NOMO-1 treated with dmso at 0.1 percent for 144 hours (cell line): ENCODE measurements around the gene NDRG3.
"Not testable (repeated sequence)": the region's sequence is repeated elsewhere in the genome, so short reads cannot be mapped to it uniquely, and the experiment has no call there.

ENCODE experiments used
- DNase-seq: peaks from one replicate; lab custom pipeline; 2025; ENCODE audit not compliant: unreplicated experiment; lab: John Stamatoyannopoulos, UW

Gene NDRG3

GRCh38 chr20:36645998-36646397 lies 99.9 kb downstream of the NDRG3 start, which contains the start of gene SLA2:
TSS of gene SLA2 (minus strand) at chr20:36646196. CDS start at chr20:36641335, 4,861 bp downstream.
- DNase-seq, result peak; percentile 74

DNA sequence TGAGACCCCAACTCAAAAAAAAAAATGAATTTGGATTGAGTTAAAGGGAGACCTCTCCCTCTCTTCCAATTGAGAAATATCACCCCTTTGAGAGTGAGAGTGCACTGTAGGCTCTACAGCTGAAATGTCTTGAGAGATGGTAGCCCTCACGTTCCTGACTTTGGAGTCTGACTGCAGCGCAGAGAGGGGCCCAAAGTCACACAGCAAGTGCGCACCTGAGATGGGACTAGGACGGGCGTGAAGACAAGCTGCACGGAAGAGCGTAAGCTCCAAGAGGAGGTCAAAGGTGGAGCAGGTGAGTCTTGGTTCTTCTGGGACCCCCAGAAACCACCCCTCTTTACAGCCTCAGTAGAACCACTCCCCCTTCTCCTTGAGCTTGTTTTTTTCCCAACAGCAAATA lies 100.5 kb downstream of the NDRG3 start:
- no peak for DNase-seq

DNA sequence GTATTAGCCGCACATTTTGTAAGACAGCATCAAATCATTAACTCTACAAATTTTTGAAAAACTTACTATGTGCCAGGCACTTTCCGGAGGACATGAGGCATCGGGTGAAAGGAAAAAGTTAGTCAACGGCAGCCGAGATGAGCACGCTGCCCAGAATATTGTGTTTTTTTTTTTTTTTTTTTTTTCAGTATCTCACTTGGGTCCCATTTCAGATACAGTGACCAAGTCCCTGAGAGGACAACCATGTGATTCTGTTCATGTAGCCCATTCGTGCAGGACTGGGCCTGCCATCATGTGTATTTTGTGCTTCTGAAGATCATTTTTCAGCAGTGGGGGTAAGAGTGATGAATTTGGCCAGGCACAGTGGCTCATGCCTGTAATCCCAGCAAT lies 101.2 kb downstream of the NDRG3 start:
- DNase-seq, result no peak

- no peak for DNase-seq
Observed at GRCh38 chr20:36644032-36644705, 101.7 kb downstream of the NDRG3 start.

- DNase-seq, result no peak
Observed at GRCh38 chr20:36642136-36642535, 103.8 kb downstream of the NDRG3 start.

DNA sequence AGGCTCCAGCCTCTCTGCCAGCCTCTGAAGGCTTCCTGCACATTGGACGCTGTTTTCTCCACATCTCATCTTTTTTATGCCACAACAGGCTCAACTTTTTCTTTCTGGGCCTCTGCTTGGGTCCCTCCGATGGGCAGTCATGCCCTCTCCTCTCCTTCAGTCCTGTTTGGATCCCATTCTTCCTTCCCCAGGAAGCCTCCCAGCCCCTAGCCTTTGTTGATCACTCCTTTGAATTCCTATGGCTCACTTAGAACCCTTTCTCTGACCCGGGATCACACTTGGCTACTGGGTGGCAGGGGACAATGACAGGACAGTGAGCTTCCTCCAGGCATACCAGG lies 104.4 kb downstream of the NDRG3 start:
- no peak for DNase-seq

GRCh38 chr20:36638876-36639400 lies 107.0 kb downstream of the NDRG3 start:
- DNase-seq, result not testable (repeated sequence)

DNA sequence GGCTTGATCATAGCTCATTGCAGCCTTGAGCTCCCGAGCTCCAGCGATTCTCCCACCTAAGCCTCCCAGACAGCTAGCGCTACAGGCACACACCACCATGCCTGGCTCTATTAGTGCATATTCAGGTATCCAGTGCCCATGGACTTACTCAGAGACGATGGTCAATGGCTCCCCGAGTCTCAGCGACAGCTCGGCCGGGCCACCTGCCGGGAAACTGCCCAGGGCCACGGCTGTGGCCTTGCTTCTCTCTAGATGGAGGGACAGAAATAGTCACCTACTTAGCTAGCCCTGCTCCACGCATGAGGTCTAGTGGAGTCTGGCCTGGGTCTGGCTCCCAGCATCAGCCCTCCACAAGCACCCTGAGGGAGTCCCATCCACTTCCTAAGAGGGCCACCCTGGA lies 111.5 kb downstream of the NDRG3 start:
- DNase-seq, result no peak

DNA sequence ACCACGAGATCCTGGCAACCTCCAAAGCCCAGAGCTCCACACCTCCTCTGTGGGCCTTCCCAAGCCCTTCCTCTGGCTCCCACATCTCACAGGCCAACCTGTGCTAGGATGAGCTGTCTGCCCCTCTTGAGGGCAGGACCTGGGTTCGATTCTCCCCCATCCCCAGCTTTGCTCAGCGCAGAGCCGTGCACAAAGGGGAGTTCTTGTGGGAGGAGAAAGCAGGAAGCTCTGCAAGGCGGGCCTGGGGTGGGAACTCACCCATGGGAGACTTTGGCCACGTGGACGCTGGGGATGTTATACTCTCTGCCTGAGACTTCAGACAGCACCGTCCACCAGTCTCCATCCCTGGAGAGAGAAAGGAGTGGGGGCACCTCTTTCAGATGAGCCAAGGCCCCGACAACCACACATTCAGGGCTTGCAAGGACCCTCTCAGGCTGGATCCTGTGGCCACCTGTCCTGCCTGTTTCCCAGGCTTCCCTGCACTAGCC lies 112.6 kb downstream of the NDRG3 start:
- DNase-seq, result no peak

GRCh38 chr20:36632487-36633284 lies 113.2 kb downstream of the NDRG3 start:
- no peak for DNase-seq

DNA sequence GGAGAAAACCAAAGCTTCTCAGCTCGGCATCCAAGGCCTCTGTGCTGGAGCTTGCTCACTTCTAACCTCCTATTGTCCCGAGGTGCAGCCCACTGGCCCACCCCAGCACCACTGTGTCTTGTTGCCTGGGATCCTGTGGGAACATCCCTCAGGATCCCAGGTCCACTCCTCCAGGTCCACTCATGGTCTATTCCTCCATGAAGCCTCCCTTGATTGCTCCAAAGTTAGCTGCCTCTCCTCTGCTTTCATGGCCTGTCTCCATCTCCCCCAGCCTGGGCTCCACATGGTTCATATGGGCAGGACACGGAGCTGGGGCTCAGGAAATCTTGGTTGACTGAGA lies 113.8 kb downstream of the NDRG3 start:
- no peak for DNase-seq

DNA sequence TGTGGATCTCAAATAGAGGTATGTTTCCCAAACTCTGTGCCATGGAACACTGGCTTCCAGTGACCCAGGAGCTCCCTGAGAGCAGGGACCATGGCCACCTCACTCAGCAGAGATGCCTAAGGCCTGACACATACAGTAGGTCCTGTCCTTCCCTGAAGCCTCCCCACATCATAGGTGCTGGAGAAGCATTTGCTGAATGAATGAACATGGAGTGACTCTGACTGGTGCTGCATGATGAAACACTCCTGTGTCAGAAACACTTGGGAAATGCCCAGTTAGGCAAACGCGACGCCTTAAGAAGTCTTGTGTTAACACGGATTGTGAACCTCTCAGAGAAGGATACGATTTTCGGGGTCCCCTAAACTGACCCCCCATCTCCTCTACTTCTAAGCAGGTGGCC lies 114.2 kb downstream of the NDRG3 start:
- DNase-seq, result no peak

- peak; percentile 25 for DNase-seq
Observed at GRCh38 chr20:36629719-36630681, 115.9 kb downstream of the NDRG3 start.

DNA sequence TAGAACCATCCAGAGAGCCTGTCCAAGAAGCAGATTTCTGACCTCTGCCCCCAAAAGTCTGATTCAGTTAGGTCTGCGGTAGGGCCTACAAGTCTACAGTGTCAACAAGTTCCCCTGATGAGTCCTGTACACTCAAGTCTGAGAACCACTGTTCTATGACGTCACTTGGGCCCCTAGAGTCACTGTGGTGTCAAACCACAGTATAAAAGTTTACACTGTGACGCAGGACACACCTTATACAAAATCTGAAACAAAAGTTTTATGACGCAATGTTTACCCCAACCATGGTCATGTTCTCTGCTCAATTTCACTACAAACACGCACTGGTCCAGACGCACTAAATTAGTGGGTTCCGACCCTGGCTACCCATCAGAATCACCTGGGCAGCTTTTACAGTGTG lies 117.8 kb downstream of the NDRG3 start:
- no peak for DNase-seq

DNA sequence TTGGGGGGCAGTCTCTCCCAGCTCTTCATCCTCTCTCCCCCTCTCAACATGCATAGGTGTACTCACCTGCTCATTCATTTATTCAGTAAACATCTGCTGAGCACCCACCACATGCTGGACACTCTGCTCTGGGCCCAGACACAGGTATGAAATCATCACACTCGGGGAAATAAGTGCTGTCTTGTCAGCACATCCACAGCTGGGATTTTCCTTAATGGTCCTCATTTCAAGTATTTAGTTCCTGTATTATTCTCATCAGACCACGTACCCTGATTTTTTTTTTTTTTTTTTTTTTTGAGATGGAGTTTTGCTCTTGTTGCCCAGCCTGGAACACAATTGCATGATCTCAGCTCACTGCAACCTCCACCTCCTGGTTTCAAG lies 121.0 kb downstream of the NDRG3 start:
- no peak for DNase-seq

GRCh38 chr20:36624068-36624943 lies 121.6 kb downstream of the NDRG3 start:
- DNase-seq, result no peak

DNA sequence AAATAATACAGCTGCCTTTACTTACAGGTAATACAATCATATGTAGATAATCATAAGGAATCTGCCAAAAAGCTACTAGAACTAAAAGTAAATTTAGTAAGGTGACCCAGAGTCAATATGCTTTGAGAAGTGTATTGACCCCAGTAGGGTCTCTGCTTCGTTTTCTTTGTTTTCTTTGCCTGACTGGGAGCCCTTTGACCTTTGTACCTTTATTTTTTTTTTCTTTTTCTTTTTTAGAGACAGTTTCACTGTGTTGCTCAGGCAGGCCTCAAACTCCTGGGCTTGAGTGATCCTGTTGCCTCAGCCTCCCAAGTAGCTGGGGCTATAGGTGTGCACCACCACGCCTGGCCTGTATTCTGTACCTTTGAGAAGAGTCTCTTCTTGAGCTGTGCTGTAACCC lies 122.4 kb downstream of the NDRG3 start:
- DNase-seq, result no peak

- no peak for DNase-seq
Observed at GRCh38 chr20:36620917-36621316, 125.0 kb downstream of the NDRG3 start.

DNA sequence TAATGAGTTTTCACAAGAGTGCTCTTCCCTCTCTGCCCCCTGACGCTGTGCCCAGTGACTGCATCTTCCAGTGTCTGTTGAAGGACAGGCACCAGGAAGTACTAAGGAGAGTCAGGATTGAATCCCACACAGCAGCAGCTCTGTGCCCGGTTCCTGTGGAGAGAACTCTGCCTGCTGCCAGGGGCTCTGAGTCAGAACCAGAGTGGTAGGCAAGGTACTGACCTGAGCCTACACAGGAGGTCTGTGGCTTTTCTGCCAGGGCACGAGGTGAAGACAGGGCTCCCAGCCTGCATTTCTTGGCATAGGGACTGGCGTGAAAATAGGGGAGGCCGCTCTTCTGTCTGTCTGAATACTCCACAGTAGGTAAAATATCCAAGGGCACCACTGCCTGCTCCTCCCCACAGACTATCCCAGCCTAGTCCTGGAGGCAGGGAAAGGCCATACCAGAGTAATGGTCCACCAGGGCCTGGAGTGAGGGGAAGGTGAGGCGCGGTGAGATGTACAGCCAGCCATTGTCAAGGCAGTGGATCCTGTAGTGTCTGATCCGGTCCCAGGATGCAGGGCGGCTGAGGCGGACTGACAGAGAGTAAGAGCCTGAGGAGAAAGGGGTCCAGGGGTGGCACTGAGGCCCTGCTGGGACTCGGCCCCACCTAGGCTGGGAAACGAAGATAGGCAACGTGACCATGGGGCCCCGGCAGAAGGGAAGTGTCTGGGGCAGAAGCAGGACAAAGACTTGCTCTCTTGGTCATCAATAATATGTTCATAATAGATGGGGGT lies 130.9 kb downstream of the NDRG3 start:
- DNase-seq, result no peak

GRCh38 chr20:36613974-36614373 lies 131.9 kb downstream of the NDRG3 start:
- DNase-seq, result no peak
